HG03354 (cell line): Measurements from ENCODE around the gene DIPK1A.

Experiments
- ATAC-seq: cut with Tn5 transposase; IDR thresholded peaks from one replicate; pipeline ENCODE4 v1.9.1; 2021; ENCODE audit warnings: mild to moderate bottlenecking; ENCODE audit not compliant: unreplicated experiment, poor library complexity, severe bottlenecking

Gene DIPK1A

DNA sequence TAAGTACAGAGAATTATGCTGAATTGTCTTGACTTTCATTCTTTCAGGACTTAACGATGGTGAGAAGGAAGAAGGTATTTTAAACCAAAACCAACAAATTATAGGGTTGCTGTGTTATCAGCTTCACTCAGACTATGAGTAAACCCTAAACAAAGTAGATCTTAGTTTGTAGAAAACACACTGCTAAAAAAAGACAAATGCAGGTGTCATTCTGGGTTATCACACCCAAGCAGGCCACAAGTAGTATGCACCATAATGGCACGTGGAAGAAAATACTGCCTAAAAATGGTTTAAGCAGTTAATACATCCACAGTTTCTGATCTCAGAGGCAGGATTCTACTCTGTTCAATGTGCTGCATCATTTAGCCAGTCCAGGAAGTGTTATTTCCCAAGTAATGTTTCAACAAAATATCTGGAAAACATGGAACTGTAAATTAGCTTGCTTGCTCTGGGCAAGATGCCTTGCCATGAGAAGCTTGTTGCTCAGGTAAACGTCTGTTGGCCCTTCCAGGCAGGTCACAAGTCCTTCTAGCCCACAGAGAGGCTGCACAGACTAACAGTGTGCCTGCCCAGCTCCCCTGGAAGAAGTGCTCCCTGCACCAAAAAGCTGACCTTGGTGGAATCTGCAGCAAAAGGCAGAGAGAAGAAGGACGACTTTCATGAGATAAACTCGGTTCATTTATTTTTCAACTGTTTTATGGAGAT, 4.1 kb downstream of the DIPK1A start:
- peak; percentile 28 for ATAC-seq

DNA sequence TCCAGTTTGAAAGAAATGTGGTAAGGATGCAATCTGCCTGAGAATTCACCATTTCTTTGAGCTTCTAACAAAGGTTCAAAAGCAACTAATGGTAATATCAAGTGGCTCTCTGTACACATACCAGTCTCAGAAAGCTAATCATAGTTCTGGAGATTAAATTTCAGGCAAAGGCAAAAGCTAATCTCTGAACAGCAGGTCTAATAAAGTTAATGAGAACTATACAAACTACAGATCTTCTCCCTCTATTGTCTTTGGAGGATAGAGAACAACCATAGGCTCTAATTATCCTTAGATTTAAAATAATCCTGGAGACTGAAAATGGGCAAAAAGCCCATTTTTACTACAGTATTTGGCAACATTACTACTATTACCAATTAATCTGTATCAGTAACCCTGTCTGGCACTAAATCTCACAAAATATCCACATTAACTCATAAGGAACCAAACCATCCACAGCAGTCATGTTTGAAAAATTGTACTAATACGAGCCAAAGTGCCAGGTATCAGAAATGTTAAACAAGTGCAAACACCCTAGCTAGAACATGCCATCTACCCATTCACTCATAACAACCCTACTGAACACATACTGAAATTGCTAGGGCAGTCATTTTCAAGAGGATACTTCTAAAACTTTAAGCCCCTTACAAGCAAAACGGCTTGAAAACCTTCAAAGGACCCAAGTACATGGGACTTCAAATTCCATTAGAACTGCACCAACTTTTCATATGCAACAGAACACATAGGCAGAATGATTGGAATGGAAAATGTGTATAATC, 4.8 kb downstream of the DIPK1A start:
- no peak for ATAC-seq

DNA sequence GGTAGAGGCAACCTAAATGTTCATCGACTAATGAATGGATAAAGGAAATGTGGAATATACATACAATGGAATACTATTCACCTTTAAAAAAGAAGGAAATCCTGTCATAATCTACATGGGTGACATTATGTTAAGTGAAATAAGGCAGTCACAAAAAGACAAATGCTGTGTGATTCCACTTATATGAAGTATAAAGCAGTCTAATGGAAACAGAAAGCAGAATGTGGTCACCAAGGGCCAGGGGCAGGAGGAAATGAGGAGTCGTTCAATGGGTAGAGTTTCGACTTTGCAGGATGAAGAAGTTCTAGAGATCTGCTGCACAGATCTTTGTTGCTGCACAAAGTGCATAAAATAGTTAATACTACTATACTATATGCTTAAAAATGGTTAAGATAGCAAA, 7.8 kb downstream of the DIPK1A start:
- peak; percentile 77 for ATAC-seq

DNA sequence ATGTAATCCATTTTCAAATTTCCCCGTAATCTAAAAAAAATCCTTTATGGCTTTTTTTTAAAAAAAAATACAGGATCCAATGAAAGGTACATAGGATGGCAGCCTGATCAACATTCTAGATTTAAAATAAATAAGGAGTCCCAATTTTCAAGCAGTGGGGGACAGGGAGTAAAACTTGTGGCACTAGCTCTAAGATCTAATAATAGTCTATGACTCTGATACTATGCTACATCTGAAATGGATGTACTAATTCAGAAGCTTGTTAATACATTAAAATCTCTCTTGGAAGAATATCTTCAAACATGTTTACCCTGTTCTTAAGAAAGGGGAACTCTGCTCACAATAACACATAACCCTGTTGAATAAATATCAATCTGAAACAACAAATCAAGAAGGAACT, 8.5 kb downstream of the DIPK1A start:
- no peak for ATAC-seq

DNA sequence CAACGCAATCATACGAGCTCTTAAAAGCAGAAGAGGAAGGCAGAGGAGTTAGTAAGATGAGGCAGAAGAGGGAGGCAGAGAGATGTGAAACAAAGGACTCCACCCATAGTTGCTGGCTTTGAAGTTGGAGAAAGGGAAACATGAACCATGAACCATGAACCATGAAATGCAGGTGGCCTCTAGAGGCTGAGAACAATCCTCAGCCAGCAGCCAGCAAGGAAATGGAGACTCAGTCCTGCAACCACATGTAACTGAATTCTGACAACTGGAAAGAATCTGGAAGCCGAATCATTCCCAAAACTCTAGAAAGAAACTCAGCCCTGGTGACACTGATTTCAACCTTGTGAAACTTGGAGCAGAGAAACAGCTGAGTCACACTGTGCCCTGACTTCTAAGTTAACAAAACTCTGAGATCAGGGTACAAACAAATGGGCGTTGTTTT, 10.1 kb downstream of the DIPK1A start:
- peak; percentile 66 for ATAC-seq

DNA sequence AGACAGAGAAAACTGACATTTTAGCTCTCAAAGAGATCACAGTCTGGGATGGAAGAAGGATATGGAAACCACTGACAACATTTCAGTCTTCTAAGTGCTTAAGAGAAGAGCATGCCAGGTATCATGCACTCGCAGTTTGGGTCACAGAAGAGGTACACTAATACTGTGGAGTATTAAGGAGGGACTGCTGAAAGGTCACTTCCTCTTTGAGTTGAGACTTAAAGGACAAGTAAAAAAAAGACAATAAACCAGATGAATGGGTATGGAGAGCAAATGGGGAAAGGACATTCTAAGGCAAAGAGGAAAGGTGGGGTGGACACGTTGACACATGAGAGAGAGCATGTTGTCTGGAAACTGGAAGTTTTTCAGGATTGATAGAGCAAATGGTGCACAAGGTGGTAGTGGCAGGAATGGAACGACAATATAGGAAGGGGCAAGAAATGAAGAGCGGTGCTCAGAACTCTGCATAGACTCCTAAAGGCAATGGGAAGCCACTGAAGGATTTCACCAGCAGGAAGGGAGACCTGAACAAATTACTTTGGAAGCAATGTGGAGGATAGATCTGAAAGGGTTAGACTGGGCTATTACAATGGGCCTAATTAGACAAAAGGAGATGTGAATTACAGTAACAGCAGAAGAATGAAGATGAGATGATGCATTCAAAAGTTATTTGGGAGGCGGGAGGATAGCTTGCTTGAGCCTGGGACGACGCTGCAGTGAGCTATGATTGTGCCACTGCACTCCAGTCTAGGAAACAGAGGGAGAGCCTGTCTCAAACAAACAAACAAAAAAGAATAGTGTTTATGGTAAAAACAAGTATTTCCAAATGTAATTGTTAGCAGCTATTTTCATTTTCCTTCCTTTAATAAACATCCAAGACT, 11.1 kb downstream of the DIPK1A start:
- ATAC-seq = no peak

DNA sequence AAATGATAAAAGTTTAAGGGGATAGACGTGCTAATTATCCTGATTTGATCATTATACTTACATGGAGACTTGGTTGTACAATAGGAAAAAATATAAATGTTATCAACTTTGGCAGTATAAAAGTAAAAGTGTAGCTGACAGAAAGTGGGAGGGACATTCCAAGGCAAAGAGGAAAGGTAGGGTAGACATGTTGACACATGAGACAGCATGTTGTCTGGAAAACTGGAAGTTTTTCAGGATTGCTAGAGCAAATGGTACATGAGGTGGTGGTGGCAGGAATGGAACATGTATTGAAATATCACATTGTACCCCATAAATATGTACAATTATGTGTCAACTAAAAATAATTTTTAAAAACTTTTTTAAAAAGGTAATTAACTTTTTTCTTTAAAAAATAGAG, 13.2 kb downstream of the DIPK1A start:
- ATAC-seq = no peak

DNA sequence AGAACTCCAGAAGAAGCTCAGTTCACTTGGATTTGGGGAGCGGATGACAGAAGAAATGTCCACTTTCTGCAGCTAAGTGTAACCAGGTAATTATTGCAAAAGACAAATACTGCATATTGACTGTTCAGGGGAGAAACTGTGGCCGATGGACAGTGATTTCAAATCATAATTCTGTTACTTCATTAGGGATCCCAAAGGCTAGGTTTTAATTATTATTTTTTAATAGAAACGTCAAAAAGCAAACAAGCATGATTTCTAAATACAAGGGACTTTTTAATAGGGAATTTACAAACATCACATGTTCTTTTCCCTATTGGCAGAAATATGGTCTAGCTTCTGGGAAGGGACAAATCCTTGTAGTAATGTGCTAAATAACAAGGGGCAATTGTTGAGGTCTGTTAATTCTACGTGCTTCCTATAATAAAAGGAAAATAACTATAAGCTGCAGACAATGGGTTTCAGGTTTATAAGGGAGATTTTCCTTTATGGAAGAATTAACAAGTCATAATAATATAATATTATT, 15.5 kb downstream of the DIPK1A start:
- no peak for ATAC-seq

DNA sequence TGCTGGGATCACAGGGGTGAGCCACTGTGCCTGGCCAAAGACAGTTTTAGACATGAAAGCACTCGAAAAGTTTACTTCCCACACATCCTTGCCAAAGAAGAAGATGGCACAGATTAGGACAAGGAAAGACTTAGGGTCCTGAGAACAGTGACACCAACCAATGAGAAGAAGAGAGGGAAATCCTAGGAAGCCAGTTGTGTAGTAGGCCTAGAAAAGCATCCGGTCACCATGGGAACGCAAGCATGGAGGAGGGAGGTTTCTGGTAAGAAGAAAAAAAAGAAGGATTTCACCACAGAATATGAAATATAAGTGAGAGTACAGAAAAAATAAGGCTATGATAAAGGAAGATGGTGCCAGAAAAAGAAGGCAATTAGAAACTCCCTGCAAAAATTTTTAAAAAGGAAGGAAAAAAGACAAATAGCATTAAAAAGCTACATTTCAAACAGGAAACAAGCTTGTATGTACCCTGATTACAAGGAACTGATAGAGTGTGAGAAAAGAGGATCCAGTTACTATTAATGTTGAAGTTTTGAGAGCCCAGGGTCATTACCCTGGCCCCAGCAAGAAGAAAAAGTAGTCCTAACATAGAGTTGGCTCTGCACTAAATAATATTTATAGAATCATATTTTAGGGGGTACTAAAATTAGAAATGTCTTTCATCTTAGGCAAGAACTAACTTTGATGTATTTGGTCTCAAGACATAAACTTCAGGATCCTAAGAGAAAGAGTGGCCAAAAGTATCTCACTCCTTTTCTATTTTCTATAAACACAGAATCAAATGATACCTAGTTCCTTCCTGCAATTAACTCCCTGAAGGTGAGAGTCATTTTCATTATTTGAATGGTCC, 16.1 kb downstream of the DIPK1A start:
- ATAC-seq = no peak

DNA sequence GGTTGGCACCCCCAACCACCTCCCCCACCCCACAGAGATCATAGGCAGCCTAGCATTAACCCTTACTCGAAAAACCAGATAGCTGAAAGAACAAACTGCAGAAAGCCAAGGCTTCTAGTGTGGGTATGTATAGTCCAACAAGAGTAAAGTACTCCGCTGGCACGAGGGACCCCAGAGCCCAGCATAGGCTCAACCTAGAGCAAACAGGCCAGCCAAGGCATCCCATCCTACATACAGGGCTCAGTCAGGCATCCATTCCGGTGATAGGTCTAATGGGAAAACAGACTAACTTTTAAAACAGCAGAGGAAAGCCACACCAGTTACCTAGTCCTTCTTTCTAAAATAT, 17.8 kb downstream of the DIPK1A start:
- no peak for ATAC-seq

DNA sequence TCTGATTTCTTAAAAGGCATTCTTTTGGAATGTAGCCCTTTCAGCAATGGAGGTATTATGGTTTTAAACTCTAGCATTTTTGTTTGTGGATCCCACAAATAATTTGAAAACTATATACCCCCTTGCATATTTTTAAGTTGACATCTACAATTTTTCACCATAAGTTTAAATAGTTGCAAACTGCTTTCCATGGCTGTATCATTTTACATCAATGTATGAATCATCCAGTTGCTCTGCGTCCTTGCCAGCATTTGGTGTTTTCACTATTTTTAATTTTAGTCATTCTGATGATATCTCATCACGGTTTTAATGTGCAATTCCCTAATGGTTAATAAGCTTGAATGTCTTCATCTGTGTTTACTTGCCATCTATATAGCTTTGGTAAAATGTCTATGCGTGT, 20.7 kb downstream of the DIPK1A start:
- no peak for ATAC-seq

DNA sequence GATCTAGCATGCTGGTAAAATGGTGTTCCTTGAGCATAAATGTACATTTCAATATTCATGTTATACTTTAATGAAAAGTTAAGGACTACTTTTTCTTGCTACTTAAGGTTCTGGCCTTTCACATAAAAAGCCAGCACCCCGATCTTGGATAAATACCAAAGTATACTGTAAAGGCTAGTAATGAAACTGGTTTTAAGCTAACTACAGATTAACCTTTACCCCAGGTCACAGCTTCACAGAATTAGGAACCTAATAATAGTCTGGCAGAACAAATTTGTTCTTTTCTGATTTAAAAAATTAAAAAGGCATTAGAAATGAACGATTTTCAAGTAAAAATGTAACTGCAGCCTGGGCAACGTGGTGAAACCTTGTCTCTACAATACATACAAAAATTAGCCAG, 23.5 kb downstream of the DIPK1A start:
- ATAC-seq = no peak

DNA sequence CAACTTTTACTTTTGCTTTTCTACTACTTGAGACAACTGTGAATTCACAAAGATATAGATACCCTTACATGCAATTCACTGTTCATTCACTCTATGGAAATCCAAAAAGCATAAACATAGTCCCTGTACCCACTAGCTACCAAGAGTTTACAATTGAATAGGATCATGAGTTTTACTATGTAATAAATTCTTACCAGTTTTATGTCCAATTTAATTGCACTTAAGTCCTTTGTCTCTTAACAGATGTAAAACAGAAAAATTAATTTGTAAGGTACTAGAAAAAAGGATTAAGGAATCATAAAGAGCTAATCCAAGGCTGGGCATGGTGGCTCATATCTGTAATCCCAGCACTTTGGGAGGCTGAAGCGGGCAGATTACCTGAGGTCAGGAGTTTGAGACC, 24.4 kb downstream of the DIPK1A start:
- no peak for ATAC-seq

DNA sequence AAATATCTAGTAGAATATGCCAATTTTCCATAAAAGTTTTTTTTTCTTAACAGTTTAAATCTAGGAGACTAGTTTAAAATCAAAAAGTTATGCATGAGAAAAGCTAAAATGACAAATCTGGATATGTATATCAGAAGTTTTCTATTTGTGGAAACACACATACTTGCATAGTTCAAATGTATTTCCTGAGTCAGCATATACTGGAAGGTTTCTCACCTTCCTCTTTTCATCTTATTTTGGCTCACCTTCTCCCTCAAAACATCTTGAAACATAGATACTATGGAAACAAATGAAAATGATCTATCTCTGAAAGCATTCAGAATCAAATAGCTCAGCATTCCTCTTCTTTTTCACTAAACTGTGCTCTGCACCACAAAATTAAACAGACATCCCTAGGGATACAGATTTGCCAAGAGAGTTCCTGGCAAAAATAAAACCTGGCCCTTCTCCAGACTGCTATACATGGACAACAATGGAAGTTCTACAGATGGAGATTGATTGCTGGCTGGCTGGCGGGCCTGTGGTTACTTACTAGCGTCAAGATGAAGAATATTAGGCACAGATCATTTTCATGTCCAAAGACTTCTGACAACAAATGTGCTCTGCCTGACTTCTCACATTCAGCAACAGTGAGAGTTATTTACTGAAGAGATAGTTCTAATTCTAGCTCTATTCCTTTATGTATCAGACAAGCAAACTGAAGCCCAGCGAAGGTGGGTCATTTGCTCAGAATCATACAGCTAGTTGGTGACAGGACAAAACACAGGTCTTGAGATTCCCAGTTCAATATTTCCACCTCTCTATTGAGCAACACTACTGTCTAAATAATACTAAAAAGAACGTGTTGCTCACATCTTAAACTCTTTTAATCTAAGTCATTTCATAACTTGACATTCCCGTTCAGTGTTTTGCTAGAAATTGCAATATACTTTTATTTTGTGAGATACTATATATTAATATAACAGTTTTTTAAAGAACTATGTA, 26.6 kb downstream of the DIPK1A start:
- ATAC-seq = no peak

DNA sequence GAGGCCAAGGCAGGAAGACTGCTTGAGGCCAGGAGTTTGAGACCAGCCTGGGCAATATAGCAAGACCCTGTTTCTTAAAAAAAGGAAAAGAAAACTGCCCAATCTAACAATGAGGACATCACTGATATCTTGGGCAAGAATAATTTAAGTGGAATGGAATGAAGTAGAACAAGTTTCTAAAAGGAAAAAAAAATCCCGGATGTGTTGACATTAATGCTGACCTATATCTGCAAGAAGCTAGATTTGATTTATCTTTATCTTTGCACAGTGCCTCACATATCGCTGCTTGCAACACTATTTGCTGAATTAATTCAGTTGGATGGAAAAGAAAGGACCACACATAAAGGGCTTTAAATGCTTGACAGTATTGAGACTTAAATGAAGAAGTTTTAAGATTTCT, 27.8 kb downstream of the DIPK1A start:
- ATAC-seq = no peak

DNA sequence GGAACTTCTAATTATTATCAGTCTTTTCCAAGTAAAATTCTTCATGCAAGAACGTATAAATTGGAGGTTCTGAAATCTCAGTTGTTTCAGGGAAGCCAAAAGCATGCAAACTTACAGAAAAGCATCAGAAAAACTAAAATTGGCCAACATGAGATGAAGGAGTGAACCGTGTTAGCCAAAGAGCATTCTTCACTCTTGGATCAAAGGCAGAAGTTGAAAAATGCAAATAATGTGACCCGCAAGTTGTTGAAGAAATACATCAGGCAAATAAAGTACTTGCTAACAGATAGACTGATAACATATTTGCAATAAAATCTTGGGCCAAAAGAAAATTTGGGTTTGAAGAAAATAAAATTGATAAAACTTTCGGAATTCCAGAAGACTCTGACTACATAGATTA, 29.6 kb downstream of the DIPK1A start:
- ATAC-seq = no peak

DNA sequence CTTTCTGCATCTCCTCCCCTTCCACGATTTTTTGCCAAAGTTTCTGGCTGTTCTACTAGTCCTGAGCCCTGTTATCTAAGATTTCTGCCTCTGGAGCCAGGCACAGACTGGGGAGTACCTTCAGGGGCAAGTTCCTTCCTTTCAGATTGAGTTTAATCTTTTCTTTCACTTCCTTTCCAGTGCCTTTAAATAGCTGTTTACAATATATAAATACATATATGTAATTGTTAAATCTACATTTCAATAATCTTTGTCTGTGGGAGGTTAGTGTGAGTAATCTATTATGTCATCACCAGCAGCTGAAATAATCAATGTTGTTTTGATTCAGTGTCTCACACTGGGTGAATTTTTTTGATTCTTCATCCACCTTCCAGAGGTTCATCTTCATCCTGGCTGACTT, 31.8 kb downstream of the DIPK1A start:
- no peak for ATAC-seq

DNA sequence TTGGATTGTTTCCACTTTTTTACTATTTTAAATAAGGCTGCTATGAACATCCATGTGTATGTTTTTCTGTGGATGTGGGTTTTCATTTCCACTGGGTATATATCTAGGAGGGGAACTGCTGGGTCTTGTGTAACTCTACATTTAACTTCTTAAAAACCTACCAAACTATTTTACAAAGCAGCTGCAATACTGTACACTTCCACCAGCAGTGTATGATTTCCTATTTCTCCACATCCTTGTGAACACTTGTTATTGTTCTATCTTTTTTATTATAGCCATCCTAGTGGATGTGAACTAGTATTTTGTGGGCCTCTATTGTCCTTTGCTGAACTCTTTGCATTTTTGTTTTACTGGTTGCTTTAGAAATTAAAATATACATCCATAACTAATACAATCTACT, 33.4 kb downstream of the DIPK1A start:
- peak; percentile 47 for ATAC-seq
